IMR-90 (cell line): ENCODE data around the gene TGDS.

Experiments used
- CHD1 ChIP-seq: IDR thresholded peaks from 2 replicates; pipeline ENCODE4 v1.6.1; 2012; ENCODE audit warnings: low read depth, low read length, improper control_type of control experiment
- TF ChIP-seq, protein P1 (sequence below): conservative IDR thresholded peaks from 2 replicates; pipeline ENCODE4 v1.5.1; 2012; ENCODE audit warnings: mild to moderate bottlenecking, low read depth, low read length, improper control_type of control experiment
- TF ChIP-seq, protein P2 (sequence below): fragments of 150-350 bp; IDR thresholded peaks from 2 replicates; pipeline ENCODE4 v1.6.1; 2017; ENCODE audit warnings: mild to moderate bottlenecking, antibody characterized with exemption, low read length, low read depth

- TF ChIP-seq, protein P1, sequence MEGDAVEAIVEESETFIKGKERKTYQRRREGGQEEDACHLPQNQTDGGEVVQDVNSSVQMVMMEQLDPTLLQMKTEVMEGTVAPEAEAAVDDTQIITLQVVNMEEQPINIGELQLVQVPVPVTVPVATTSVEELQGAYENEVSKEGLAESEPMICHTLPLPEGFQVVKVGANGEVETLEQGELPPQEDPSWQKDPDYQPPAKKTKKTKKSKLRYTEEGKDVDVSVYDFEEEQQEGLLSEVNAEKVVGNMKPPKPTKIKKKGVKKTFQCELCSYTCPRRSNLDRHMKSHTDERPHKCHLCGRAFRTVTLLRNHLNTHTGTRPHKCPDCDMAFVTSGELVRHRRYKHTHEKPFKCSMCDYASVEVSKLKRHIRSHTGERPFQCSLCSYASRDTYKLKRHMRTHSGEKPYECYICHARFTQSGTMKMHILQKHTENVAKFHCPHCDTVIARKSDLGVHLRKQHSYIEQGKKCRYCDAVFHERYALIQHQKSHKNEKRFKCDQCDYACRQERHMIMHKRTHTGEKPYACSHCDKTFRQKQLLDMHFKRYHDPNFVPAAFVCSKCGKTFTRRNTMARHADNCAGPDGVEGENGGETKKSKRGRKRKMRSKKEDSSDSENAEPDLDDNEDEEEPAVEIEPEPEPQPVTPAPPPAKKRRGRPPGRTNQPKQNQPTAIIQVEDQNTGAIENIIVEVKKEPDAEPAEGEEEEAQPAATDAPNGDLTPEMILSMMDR, result no peak
- TF ChIP-seq, protein P2, sequence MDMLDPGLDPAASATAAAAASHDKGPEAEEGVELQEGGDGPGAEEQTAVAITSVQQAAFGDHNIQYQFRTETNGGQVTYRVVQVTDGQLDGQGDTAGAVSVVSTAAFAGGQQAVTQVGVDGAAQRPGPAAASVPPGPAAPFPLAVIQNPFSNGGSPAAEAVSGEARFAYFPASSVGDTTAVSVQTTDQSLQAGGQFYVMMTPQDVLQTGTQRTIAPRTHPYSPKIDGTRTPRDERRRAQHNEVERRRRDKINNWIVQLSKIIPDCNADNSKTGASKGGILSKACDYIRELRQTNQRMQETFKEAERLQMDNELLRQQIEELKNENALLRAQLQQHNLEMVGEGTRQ, result no peak
- TF ChIP-seq CHD1, result no peak
Measured at GRCh38 chr13:94552095-94552494, 43.9 kb downstream of the TGDS start.
